DND-41 (cell line): ENCODE measurements around the gene ACOT13.
"Not testable (repeated sequence)": the region's sequence is repeated elsewhere in the genome, so short reads cannot be mapped to it uniquely, and the experiment has no call there.

ENCODE experiments used
- ATAC-seq: fragments of 200-7000 bp; cut with Tn5 transposase; 3 replicates; pipeline ENCODE4 v1.9.1; 2021; ENCODE audit warnings: low read depth; ENCODE audit not compliant: insufficient read depth
- DNase-seq: peaks from one replicate; pipeline ENCODE4 v3.0.0-alpha.2; 2020
- H2AFZ ChIP-seq: 2 replicates; pipeline ENCODE4 v1.6.0; 2012; ENCODE audit warnings: low read depth, low read length
- H3K27ac ChIP-seq: 2 replicates; pipeline ENCODE4 v1.5.1; 2012; ENCODE audit warnings: low read length, inconsistent platforms
- H3K27me3 ChIP-seq: fragments of 200-600 bp; sonication (generic); 2 replicates; pipeline ENCODE4 v1.6.0; 2012; ENCODE audit warnings: low read length, mild to moderate bottlenecking, inconsistent platforms; ENCODE audit not compliant: insufficient read depth, poor library complexity
- H3K36me3 ChIP-seq: 2 replicates; pipeline ENCODE4 v1.5.1; 2012; ENCODE audit warnings: low read length, inconsistent platforms; ENCODE audit not compliant: insufficient read depth
- H3K4me1 ChIP-seq: 2 replicates; pipeline ENCODE4 v1.5.1; 2012; ENCODE audit warnings: mild to moderate bottlenecking, low read length; ENCODE audit not compliant: insufficient read depth
- H3K4me2 ChIP-seq: 2 replicates; pipeline ENCODE4 v1.6.0; 2012; ENCODE audit warnings: mild to moderate bottlenecking, moderate library complexity, low read length, inconsistent platforms; ENCODE audit not compliant: insufficient read depth
- H3K4me3 ChIP-seq, 2 experiments: fragments of 200-600 bp in 1 of 2; shearing (Covaris generic) in 1 of 2; 2 replicates each; pipeline ENCODE4 v1.5.1; 2012 to 2016; ENCODE audit warnings: inconsistent platforms in 2 of 2, low read length in 2 of 2, mild to moderate bottlenecking in 2 of 2, low read depth in 1 of 2, moderate library complexity in 1 of 2
- H3K79me2 ChIP-seq: 2 replicates; pipeline ENCODE4 v1.6.0; 2012; ENCODE audit warnings: low read length, inconsistent platforms; ENCODE audit not compliant: insufficient read depth
- H3K9ac ChIP-seq: 2 replicates; pipeline ENCODE4 v1.6.0; 2012; ENCODE audit warnings: low read depth, mild to moderate bottlenecking, inconsistent platforms, low read length, moderate library complexity
- H3K9me3 ChIP-seq: 2 replicates; pipeline ENCODE4 v1.5.1; 2012; ENCODE audit warnings: low read length, moderate library complexity, mild to moderate bottlenecking, inconsistent platforms; ENCODE audit not compliant: insufficient read depth, severe bottlenecking
- H4K20me1 ChIP-seq: 2 replicates; pipeline ENCODE4 v1.6.0; 2012; ENCODE audit warnings: low read length; ENCODE audit not compliant: insufficient read depth
- CTCF ChIP-seq: IDR thresholded peaks from 2 replicates; pipeline ENCODE4 v1.5.1; 2012; ENCODE audit warnings: borderline replicate concordance, low read length, moderate library complexity, mild to moderate bottlenecking; ENCODE audit not compliant: poor library complexity, severe bottlenecking; ENCODE audit errors: extremely low read depth
- EZH2 ChIP-seq: IDR thresholded peaks from 3 replicates; pipeline ENCODE4 v1.6.1; 2012; ENCODE audit warnings: borderline replicate concordance, low read depth, mild to moderate bottlenecking, moderate library complexity, low read length, inconsistent platforms; ENCODE audit not compliant: severe bottlenecking

The ACOT13 gene

GRCh38 chr6:24744911-24745310 lies 78.0 kb downstream of the ACOT13 start:
- Histone ChIP-seq H3K9ac (no peak overlapping the region), H3K27ac (no peak overlapping the region), H4K20me1 (no peaks in the 10 kb centered on the region), H3K36me3 (no peaks in the 10 kb centered on the region), H3K4me3 (no peak overlapping the region), H3K27me3 (no peaks in the 10 kb centered on the region), H3K79me2 (no peaks in the 10 kb centered on the region), H3K4me1 (no peaks in the 10 kb centered on the region), H3K9me3 (no peaks in the 10 kb centered on the region), H2AFZ (no peak overlapping the region), H3K4me2 (no peak overlapping the region)
- DNase-seq (no peak), ATAC-seq (no peak)
- no peak for TF ChIP-seq CTCF
- no peak for TF ChIP-seq EZH2

- no peak for TF ChIP-seq EZH2
- no peak for TF ChIP-seq CTCF
- Histone ChIP-seq H3K79me2 (no peaks in the 10 kb centered on the region), H3K9me3 (no peaks in the 10 kb centered on the region), H3K27ac (no peak overlapping the region), H3K27me3 (peaks cover 2% of the 10 kb centered on the region), H3K4me3 (no peak overlapping the region), H3K4me2 (no peak overlapping the region), H3K9ac (no peak overlapping the region), H4K20me1 (no peaks in the 10 kb centered on the region), H2AFZ (no peak overlapping the region), H3K36me3 (no peaks in the 10 kb centered on the region), H3K4me1 (no peaks in the 10 kb centered on the region)
- no peak for ATAC-seq
- DNase-seq = no peak
These were observed 82.4 kb downstream of the ACOT13 start for GRCh38 chr6:24749297-24749696.

GRCh38 chr6:24750878-24751277 lies 84.0 kb downstream of the ACOT13 start:
- H2AFZ ChIP-seq = not testable (repeated sequence)

GRCh38 chr6:24752503-24752902 lies 85.6 kb downstream of the ACOT13 start:
- Histone ChIP-seq H3K9me3 (no peaks in the 10 kb centered on the region), H3K4me1 (no peaks in the 10 kb centered on the region), H3K27me3 (peaks cover 2% of the 10 kb centered on the region), H3K4me3 (no peak overlapping the region), H3K9ac (no peak overlapping the region), H3K27ac (no peak overlapping the region), H3K36me3 (no peaks in the 10 kb centered on the region), H3K79me2 (no peaks in the 10 kb centered on the region), H3K4me2 (no peak overlapping the region), H4K20me1 (no peaks in the 10 kb centered on the region), H2AFZ (no peak overlapping the region)
- ATAC-seq = no peak
- DNase-seq = no peak
- TF ChIP-seq EZH2 (no peak), CTCF (no peak)

More at GRCh38 chr6:24750878-24751277, 84.0 kb downstream of the ACOT13 start:
- not testable (repeated sequence) for H3K4me3 ChIP-seq, DNase-seq, H3K79me2 ChIP-seq, H3K4me1 ChIP-seq, H3K9me3 ChIP-seq, H3K9ac ChIP-seq, H4K20me1 ChIP-seq, H3K27ac ChIP-seq, H3K36me3 ChIP-seq, H3K27me3 ChIP-seq, ATAC-seq, H3K4me2 ChIP-seq
